GM12873 (cell line): Measurements from ENCODE around the gene MUC20.

Source experiments
- TF ChIP-seq, protein P1 (sequence below): IDR thresholded peaks from 2 replicates; pipeline ENCODE4 v1.5.1; 2012; ENCODE audit warnings: low read depth, mild to moderate bottlenecking, moderate library complexity, low read length, control low read depth; ENCODE audit not compliant: insufficient read depth; ENCODE audit errors: missing control alignments

MUC20 gene

DNA sequence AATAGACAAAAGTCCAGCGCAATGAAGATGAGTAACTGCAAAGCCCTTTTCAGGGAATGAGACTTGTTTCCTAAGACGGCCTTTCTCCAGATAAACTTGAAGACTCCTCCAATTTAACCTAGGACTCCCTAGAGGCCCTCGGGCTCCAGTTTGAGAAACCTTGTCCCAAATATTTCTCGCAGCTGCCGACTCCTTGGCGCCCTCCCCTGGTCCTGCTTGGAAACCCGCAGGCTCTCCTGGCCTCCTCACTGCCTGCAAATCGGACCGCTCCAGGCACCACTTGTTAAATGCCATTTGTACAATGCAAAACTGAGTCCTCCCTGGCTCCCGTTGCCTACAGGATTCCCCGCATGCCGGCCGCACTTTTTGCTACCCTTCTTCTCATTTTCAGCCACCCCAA is 54.1 kb downstream of the MUC20 start:
- TF ChIP-seq, protein P1, sequence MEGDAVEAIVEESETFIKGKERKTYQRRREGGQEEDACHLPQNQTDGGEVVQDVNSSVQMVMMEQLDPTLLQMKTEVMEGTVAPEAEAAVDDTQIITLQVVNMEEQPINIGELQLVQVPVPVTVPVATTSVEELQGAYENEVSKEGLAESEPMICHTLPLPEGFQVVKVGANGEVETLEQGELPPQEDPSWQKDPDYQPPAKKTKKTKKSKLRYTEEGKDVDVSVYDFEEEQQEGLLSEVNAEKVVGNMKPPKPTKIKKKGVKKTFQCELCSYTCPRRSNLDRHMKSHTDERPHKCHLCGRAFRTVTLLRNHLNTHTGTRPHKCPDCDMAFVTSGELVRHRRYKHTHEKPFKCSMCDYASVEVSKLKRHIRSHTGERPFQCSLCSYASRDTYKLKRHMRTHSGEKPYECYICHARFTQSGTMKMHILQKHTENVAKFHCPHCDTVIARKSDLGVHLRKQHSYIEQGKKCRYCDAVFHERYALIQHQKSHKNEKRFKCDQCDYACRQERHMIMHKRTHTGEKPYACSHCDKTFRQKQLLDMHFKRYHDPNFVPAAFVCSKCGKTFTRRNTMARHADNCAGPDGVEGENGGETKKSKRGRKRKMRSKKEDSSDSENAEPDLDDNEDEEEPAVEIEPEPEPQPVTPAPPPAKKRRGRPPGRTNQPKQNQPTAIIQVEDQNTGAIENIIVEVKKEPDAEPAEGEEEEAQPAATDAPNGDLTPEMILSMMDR = peak; percentile 33

DNA sequence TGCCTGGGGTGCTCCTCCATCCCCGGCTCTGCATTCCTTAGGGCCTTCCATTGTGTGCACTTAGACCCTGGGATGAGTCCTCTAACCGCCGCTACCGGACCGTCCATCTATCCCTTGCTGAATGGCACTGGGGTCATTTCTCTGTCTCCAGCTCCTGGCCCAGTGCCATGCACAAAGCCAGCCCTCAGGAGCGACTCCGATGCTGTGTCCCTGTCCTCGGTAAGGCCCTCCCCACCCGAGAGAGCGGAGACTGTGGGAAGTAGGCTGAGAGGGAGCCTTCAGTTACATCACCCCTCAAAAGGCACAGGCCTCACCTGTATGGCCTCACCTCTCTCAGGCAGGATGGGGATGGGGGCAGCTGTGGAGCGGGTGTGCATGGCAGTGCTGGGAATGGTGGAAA is 57.2 kb downstream of the MUC20 start:
- TF ChIP-seq, protein P1 = no peak
